Gastroesophageal sphincter (tissue), 4 donors: Measurements from ENCODE around the gene ADAMTS17. TPM values are rescaled to one million over a fixed set of nuclear protein-coding genes. Genes with fewer than 3 reads are reported as not detected.
A peak's percentile ranks its signal among the peaks of the same experiment; 100 is the strongest.

ENCODE experiments used
- ATAC-seq: fragments of 150-250 bp; one replicate; pipeline ENCODE4 v1.9.1; 2016; ENCODE audit warnings: mild to moderate bottlenecking, moderate library complexity
- H3K27ac ChIP-seq, 4 donors: fragments of 200-600 bp; sonication (generic) in 3 of 4; 1 replicate in 3 of 4; 2 replicates in 1 of 4; pipeline ENCODE4 v1.5.1; 2016 to 2019
- H3K27me3 ChIP-seq: fragments of 200-600 bp; sonication (generic); one replicate; pipeline ENCODE4 v1.5.1; 2019
- H3K36me3 ChIP-seq, 2 donors: fragments of 200-600 bp; sonication (generic); one replicate each; pipeline ENCODE4 v1.5.1; 2019; ENCODE audit warnings: control low read depth in 1 of 2
- H3K4me1 ChIP-seq, 3 donors: fragments of 200-600 bp; sonication (generic); 1 replicate in 2 of 3; 2 replicates in 1 of 3; pipeline ENCODE4 v1.5.1; 2016 to 2019; ENCODE audit warnings: control low read depth in 2 of 3
- H3K4me3 ChIP-seq, 2 donors: fragments of 200-600 bp; sonication (generic); one replicate each; pipeline ENCODE4 v1.5.1; 2019; ENCODE audit warnings: mild to moderate bottlenecking in 1 of 2, moderate library complexity in 1 of 2
- H3K9me3 ChIP-seq, 3 donors: fragments of 200-600 bp; sonication (generic); one replicate each; pipeline ENCODE4 v1.5.1; 2017 to 2019; ENCODE audit warnings: control low read depth in 2 of 3
- CTCF ChIP-seq, 4 experiments: fragments of 200-600 bp in 2 of 4; fragments of 450-650 bp in 2 of 4; sonication (generic) in 1 of 4; IDR thresholded peaks; one replicate each; pipeline ENCODE4 v1.5.1; 2017 to 2019; ENCODE audit warnings: antibody characterized with exemption in 4 of 4, mild to moderate bottlenecking in 2 of 4, moderate library complexity in 2 of 4
- EP300 ChIP-seq: sonication (generic); formaldehyde crosslinking; IDR thresholded peaks from one replicate; pipeline ENCODE4 v1.6.1; 2017; ENCODE audit warnings: antibody characterized with exemption, mild to moderate bottlenecking
- POLR2A ChIP-seq, 2 donors: fragments of 450-650 bp; IDR thresholded peaks; one replicate each; pipeline ENCODE4 v1.6.1; 2017; ENCODE audit warnings: antibody characterized with exemption in 2 of 2, mild to moderate bottlenecking in 2 of 2, moderate library complexity in 1 of 2
- POLR2AphosphoS5 ChIP-seq: sonication (generic); formaldehyde crosslinking; IDR thresholded peaks from one replicate; pipeline ENCODE4 v1.6.1; 2017; ENCODE audit warnings: antibody characterized with exemption
- WGBS, 2 donors: methylation state at CpG; one replicate each; pipeline ENCODE4 v1.1.5; 2018; ENCODE audit warnings: low coverage in 1 of 2; 5-methylcytosine and 5-hydroxymethylcytosine counted together
- total RNA-seq, 4 donors: library from RNA; depleted of rRNA; stranded (reverse); fragments of >200 nt; gene quantifications; one replicate each; pipeline ENCODE4 v1.1.0, GENCODE V29; 2016

The ADAMTS17 gene
- total RNA-seq, 4 donors from 2014 or later = 4.9 to 14.0 (median 11.3) TPM

GRCh38 chr15:100038736-100039135, 303.0 kb downstream of the ADAMTS17 start:
- TF ChIP-seq CTCF (IDR thresholded peaks at IDR 0.05) = no peak
- no peak for TF ChIP-seq POLR2A (IDR thresholded peaks at IDR 0.05)
- TF ChIP-seq POLR2AphosphoS5 = no peak
- no peak for TF ChIP-seq EP300
- ATAC-seq = no peak
- 72 to 91% methylated on average over 5 of the region's 5 CpGs for WGBS, 2 donors
- H3K9me3 ChIP-seq = no peaks in the 10 kb centered on the region
- peaks cover 0 to 18% (median 0%) of the 10 kb centered on the region in 3 donors for H3K4me1 ChIP-seq
- no peak overlapping the region for H3K4me3 ChIP-seq
- no peak overlapping the region for H3K27ac ChIP-seq
- no peaks in the 10 kb centered on the region for H3K36me3 ChIP-seq
- H3K27me3 ChIP-seq = no peaks in the 10 kb centered on the region

- no peak overlapping the region for H3K27ac ChIP-seq
- no peaks in the 10 kb centered on the region for H3K36me3 ChIP-seq
- TF ChIP-seq CTCF (IDR thresholded peaks at IDR 0.05) (no peak), EP300 (no peak), POLR2A (IDR thresholded peaks at IDR 0.05) (no peak), POLR2AphosphoS5 (no peak)
- H3K4me1 ChIP-seq = peaks cover 0 to 25% (median 0%) of the 10 kb centered on the region in 3 donors
- ATAC-seq = no peak
- H3K4me3 ChIP-seq = no peak overlapping the region
- H3K27me3 ChIP-seq = no peaks in the 10 kb centered on the region
- WGBS, 2 donors = 100% methylated on average over 2 of the region's 2 CpGs; no CpG with 5 or more reads in 1 of the 2 donors
- H3K9me3 ChIP-seq = no peaks in the 10 kb centered on the region
Measured at GRCh38 chr15:100037901-100038300, 303.9 kb downstream of the ADAMTS17 start.

GRCh38 chr15:100036015-100036414, 305.8 kb downstream of the ADAMTS17 start:
- no peak overlapping the region for H3K27ac ChIP-seq
- no peak for ATAC-seq

GRCh38 chr15:100034191-100034590, 307.6 kb downstream of the ADAMTS17 start:
- no peaks in the 10 kb centered on the region for H3K27me3 ChIP-seq
- H3K27ac ChIP-seq = no peak overlapping the region
- peaks cover 0 to 30% (median 0%) of the 10 kb centered on the region in 3 donors for H3K4me1 ChIP-seq
- WGBS, 2 donors = 100% methylated on average over 4 of the region's 7 CpGs; no CpG with 5 or more reads in 1 of the 2 donors
- H3K9me3 ChIP-seq = no peaks in the 10 kb centered on the region
- no peak for ATAC-seq
- no peak overlapping the region for H3K4me3 ChIP-seq
- H3K36me3 ChIP-seq = no peaks in the 10 kb centered on the region
- TF ChIP-seq EP300 = no peak
- TF ChIP-seq POLR2A (IDR thresholded peaks at IDR 0.05) = no peak
- TF ChIP-seq POLR2AphosphoS5 = no peak
- no peak for TF ChIP-seq CTCF (IDR thresholded peaks at IDR 0.05)

More at GRCh38 chr15:100036015-100036414, 305.8 kb downstream of the ADAMTS17 start:
- no peaks in the 10 kb centered on the region for H3K9me3 ChIP-seq
- H3K36me3 ChIP-seq = no peaks in the 10 kb centered on the region
- H3K4me1 ChIP-seq = peaks cover 0 to 25% (median 0%) of the 10 kb centered on the region in 3 donors
- 95 to 98% methylated on average over 5 to 6 of the region's 6 CpGs for WGBS, 2 donors
- H3K27me3 ChIP-seq = no peaks in the 10 kb centered on the region
- no peak for TF ChIP-seq POLR2A (IDR thresholded peaks at IDR 0.05)
- no peak for TF ChIP-seq EP300
- no peak for TF ChIP-seq POLR2AphosphoS5
- no peak for TF ChIP-seq CTCF (IDR thresholded peaks at IDR 0.05)
- H3K4me3 ChIP-seq = no peak overlapping the region

- TF ChIP-seq CTCF (IDR thresholded peaks at IDR 0.05) (no peak), EP300 (no peak), POLR2AphosphoS5 (no peak), POLR2A (IDR thresholded peaks at IDR 0.05) (no peak)
- Histone ChIP-seq H3K4me3 (no peak overlapping the region), H3K4me1 (peaks cover 0 to 39% (median 0%) of the 10 kb centered on the region in 3 donors), H3K36me3 (no peaks in the 10 kb centered on the region), H3K9me3 (no peaks in the 10 kb centered on the region), H3K27me3 (no peaks in the 10 kb centered on the region), H3K27ac (no peak overlapping the region)
- ATAC-seq = peak; percentile 40
- WGBS, 2 donors = 78 to 84% methylated on average over 2 to 5 of the region's 5 CpGs
Measured at GRCh38 chr15:100033140-100033857, 308.5 kb downstream of the ADAMTS17 start.
